B cell (primary cell): ENCODE results near the gene PCK1. TPM values are rescaled to one million over a fixed set of nuclear protein-coding genes. Genes with fewer than 3 reads are reported as not detected.

ENCODE experiments used
- ATAC-seq: fragments of 200-7000 bp; cut with Tn5 transposase; one replicate; pipeline ENCODE4 v1.10.0; 2021; ENCODE audit warnings: low read depth, mild to moderate bottlenecking, moderate number of reproducible peaks, moderate library complexity
- CTCF ChIA-PET: fragments of 350-600 bp; sonication (Branson Sonifier 250); formaldehyde crosslinking; loops from one replicate; lab custom pipeline; 2021; ENCODE audit warnings: antibody characterized with exemption, inconsistent platforms; lab: Charles Lee
- POLR2A ChIA-PET: fragments of 350-600 bp; sonication (Branson Sonifier 250); formaldehyde crosslinking; loops from one replicate; lab custom pipeline; 2021; ENCODE audit warnings: antibody characterized with exemption; lab: Charles Lee
- DNase-seq: peaks from one replicate; pipeline ENCODE4 v3.0.0; 2013
- H2AFZ ChIP-seq: 2 replicates; pipeline ENCODE4 v1.6.1; 2012; ENCODE audit warnings: mild to moderate bottlenecking, low read depth, low read length; ENCODE audit not compliant: insufficient read depth, poor library complexity, severe bottlenecking
- H3K27ac ChIP-seq, 2 donors: 1 replicate in 1 of 2; 2 replicates in 1 of 2; pipeline ENCODE4 v1.5.1; 2012 to 2013; ENCODE audit warnings: low read length in 2 of 2, mild to moderate bottlenecking in 2 of 2, moderate library complexity in 1 of 2
- H3K27me3 ChIP-seq, 4 experiments: fragments of 200-600 bp in 1 of 4; sonication (generic) in 1 of 4; replicated peaks in 1 of 4; 1 replicate in 2 of 4; 2 replicates in 2 of 4; pipeline versions ENCODE4 v1.6.1 to v1.7.0; 2013 to 2016; ENCODE audit warnings: low read length in 3 of 4, mild to moderate bottlenecking in 2 of 4, mixed read lengths in 1 of 4, moderate library complexity in 1 of 4; ENCODE audit not compliant: insufficient read depth in 4 of 4, control insufficient read depth in 3 of 4; ENCODE audit errors: control extremely low read depth in 1 of 4
- H3K36me3 ChIP-seq, 2 experiments: replicated peaks in 1 of 2; 1 replicate in 1 of 2; 2 replicates in 1 of 2; pipeline versions ENCODE4 v1.6.1 to v1.7.1; 2013; ENCODE audit warnings: low read length in 1 of 2; ENCODE audit not compliant: insufficient read depth in 2 of 2, control insufficient read depth in 1 of 2; ENCODE audit errors: control extremely low read depth in 1 of 2, extremely low read depth in 1 of 2
- H3K4me1 ChIP-seq, 2 donors: fragments of 200-600 bp in 1 of 2; sonication (generic) in 1 of 2; 1 replicate in 1 of 2; 2 replicates in 1 of 2; pipeline versions ENCODE4 v1.5.1 to v1.6.1; 2013 to 2017; ENCODE audit warnings: low read length in 2 of 2; ENCODE audit not compliant: control insufficient read depth in 2 of 2, insufficient read depth in 2 of 2
- H3K4me2 ChIP-seq: replicated peaks from 2 replicates; pipeline ENCODE3; 2012; ENCODE audit warnings: mild to moderate bottlenecking, low read depth, low read length; ENCODE audit not compliant: poor library complexity, severe bottlenecking
- H3K4me3 ChIP-seq, 5 experiments: fragments of 200-600 bp in 1 of 5; sonication (generic) in 1 of 5; 1 replicate in 3 of 5; 2 replicates in 2 of 5; pipeline versions ENCODE4 v1.5.1 to v1.7.0; 2011 to 2016; ENCODE audit warnings: low read length in 4 of 5, mild to moderate bottlenecking in 4 of 5, low read depth in 2 of 5, control low read depth in 1 of 5, moderate library complexity in 1 of 5; ENCODE audit not compliant: insufficient read depth in 1 of 5; ENCODE audit errors: control extremely low read depth in 1 of 5, extremely low read depth in 1 of 5
- H3K79me2 ChIP-seq: fragments of 200-600 bp; sonication (generic); one replicate; pipeline ENCODE4 v1.6.0; 2016; ENCODE audit warnings: low read length; ENCODE audit not compliant: control insufficient read depth, insufficient read depth
- H3K9ac ChIP-seq: fragments of 200-600 bp; sonication (generic); 2 replicates; pipeline ENCODE4 v1.6.1; 2017; ENCODE audit warnings: mild to moderate bottlenecking, low read length, moderate library complexity
- H3K9me3 ChIP-seq, 3 donors: one replicate each; pipeline versions ENCODE4 v1.6.1 to v1.7.1; 2013; ENCODE audit warnings: low read length in 2 of 3; ENCODE audit not compliant: control insufficient read depth in 2 of 3, insufficient read depth in 1 of 3; ENCODE audit errors: control extremely low read depth in 1 of 3
- H4K20me1 ChIP-seq: 2 replicates; pipeline ENCODE4 v1.6.0; 2012; ENCODE audit warnings: mild to moderate bottlenecking, low read length; ENCODE audit not compliant: insufficient read depth, control insufficient read depth, poor library complexity, severe bottlenecking
- H3K27ac Mint-ChIP-seq: one replicate; pipeline ENCODE4 v1.8.0; 2021; ENCODE audit warnings: mixed read lengths
- H3K27me3 Mint-ChIP-seq: one replicate; pipeline ENCODE4 v1.8.0; 2021; ENCODE audit warnings: mixed read lengths
- H3K4me1 Mint-ChIP-seq: one replicate; pipeline ENCODE4 v1.8.0; 2021; ENCODE audit warnings: mixed read lengths
- H3K4me3 Mint-ChIP-seq: one replicate; pipeline ENCODE4 v1.8.0; 2021; ENCODE audit warnings: mixed read lengths
- H3K9me3 Mint-ChIP-seq: one replicate; pipeline ENCODE4 v1.8.0; 2022; ENCODE audit warnings: mixed read lengths; ENCODE audit not compliant: insufficient read depth
- EZH2 ChIP-seq: IDR thresholded peaks from 2 replicates; pipeline ENCODE4 v1.6.1; 2012; ENCODE audit warnings: borderline replicate concordance, low read depth, mild to moderate bottlenecking, moderate library complexity, low read length; ENCODE audit not compliant: insufficient read depth, poor library complexity, severe bottlenecking
- WGBS: methylation state at CpG from one replicate; pipeline ENCODE4 v1.1.5; 2013; ENCODE audit warnings: missing lambda C conversion rate; ENCODE audit not compliant: insufficient coverage; 5-methylcytosine and 5-hydroxymethylcytosine counted together
- intact Hi-C: fragments of 100-400 bp; cut with micrococcal nuclease; formaldehyde crosslinking; loops from one replicate; pipeline ENCODE4 v1.10.0; 2022
- polyA plus RNA-seq: library from polyadenylated mRNA; depleted of rRNA; stranded (reverse); fragments of >200 nt; gene quantifications from 2 replicates; pipeline ENCODE4 v1.2.3, GENCODE V29; 2012
- total RNA-seq, 2 donors: library from RNA; stranded (reverse); fragments of 120-200 nt in 1 of 2; gene quantifications; 1 replicate in 1 of 2; 2 replicates in 1 of 2; pipeline versions ENCODE4 v1.2.3 to v1.2.4, GENCODE V29; 2013 to 2022
- TF ChIP-seq, protein P1 (sequence below): fragments of 200-600 bp; IDR thresholded peaks from one replicate; pipeline ENCODE4 v1.8.0; 2022; ENCODE audit warnings: antibody characterized with exemption, mild to moderate bottlenecking

Gene PCK1
- total and polyA plus RNA-seq, 2 donors (not counting 1 experiment from before 2014, with no cell fraction given), result not detected

GRCh38 chr20:57514273-57514751, 46.6 kb upstream of the PCK1 start:
- intact Hi-C loops, result loop anchor here (1.0 kb wide), 3 partner anchors 80 to 696 kb away; no protein-coding TSS in a partner anchor
- no peaks in the 10 kb centered on the region for H3K36me3 ChIP-seq
- ATAC-seq (peak; percentile 54), DNase-seq (peak; percentile 60)
- no peak overlapping the region for H2AFZ ChIP-seq
- 50% methylated on average over 17 of the region's 17 CpGs for WGBS
- no peaks in the 10 kb centered on the region for H3K79me2 ChIP-seq
- POLR2A ChIA-PET, result no interaction called here
- H3K4me2 ChIP-seq, result no peak overlapping the region
- H3K4me3 ChIP-seq, result no peak overlapping the region
- peaks cover 7% of the 10 kb centered on the region for H3K27me3 Mint-ChIP-seq
- no peaks in the 10 kb centered on the region for H3K4me1 Mint-ChIP-seq
- H4K20me1 ChIP-seq, result no peaks in the 10 kb centered on the region
- H3K9me3 ChIP-seq, result no peaks in the 10 kb centered on the region
- CTCF ChIA-PET, result interaction anchor here (0.9 to 3.2 kb wide), 6 partner anchors 11 to 697 kb away, joined by 3 to 14 read pairs (median 3); no protein-coding TSS in a partner anchor
- no peaks in the 10 kb centered on the region for H3K9me3 Mint-ChIP-seq
- TF ChIP-seq, protein P1, sequence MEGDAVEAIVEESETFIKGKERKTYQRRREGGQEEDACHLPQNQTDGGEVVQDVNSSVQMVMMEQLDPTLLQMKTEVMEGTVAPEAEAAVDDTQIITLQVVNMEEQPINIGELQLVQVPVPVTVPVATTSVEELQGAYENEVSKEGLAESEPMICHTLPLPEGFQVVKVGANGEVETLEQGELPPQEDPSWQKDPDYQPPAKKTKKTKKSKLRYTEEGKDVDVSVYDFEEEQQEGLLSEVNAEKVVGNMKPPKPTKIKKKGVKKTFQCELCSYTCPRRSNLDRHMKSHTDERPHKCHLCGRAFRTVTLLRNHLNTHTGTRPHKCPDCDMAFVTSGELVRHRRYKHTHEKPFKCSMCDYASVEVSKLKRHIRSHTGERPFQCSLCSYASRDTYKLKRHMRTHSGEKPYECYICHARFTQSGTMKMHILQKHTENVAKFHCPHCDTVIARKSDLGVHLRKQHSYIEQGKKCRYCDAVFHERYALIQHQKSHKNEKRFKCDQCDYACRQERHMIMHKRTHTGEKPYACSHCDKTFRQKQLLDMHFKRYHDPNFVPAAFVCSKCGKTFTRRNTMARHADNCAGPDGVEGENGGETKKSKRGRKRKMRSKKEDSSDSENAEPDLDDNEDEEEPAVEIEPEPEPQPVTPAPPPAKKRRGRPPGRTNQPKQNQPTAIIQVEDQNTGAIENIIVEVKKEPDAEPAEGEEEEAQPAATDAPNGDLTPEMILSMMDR, result peak; percentile 62
- no peak for TF ChIP-seq EZH2
- H3K27ac Mint-ChIP-seq, result no peak overlapping the region
- H3K27me3 ChIP-seq, result peaks cover 0 to 5% (median 0%) of the 10 kb centered on the region in 4 experiments
- no peak overlapping the region for H3K27ac ChIP-seq
- no peak overlapping the region for H3K4me3 Mint-ChIP-seq
- H3K4me1 ChIP-seq, result no peaks in the 10 kb centered on the region
- no peak overlapping the region for H3K9ac ChIP-seq

DNA sequence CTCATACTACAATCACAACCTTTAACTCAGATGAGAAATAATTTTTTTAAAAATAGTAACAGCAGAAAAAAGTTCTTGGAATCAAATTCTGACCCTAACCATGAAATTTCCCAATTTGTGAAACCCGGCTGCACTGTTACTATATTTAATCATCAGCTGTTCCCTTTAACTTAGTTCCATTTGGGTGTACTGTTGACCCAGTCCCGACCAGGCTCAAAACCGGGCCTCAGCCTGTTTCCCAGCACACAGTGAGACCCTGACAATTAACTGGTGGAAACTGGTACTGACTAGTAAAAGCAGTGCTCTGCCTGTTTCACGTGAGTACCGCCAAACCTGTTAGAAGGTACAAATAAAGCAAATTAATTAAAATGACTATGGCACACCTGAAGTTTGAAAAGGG, 43.0 kb upstream of the PCK1 start:
- 87% methylated on average over 4 of the region's 5 CpGs for WGBS
- Histone ChIP-seq H3K4me1 (no peaks in the 10 kb centered on the region), H3K36me3 (no peaks in the 10 kb centered on the region), H3K79me2 (no peaks in the 10 kb centered on the region), H3K27me3 (no peaks in the 10 kb centered on the region), H3K9ac (no peak overlapping the region), H4K20me1 (no peaks in the 10 kb centered on the region), H3K27ac (no peak overlapping the region), H3K4me3 (no peak overlapping the region), H3K9me3 (no peaks in the 10 kb centered on the region), H3K4me2 (no peak overlapping the region), H2AFZ (no peak overlapping the region)
- H3K27ac Mint-ChIP-seq, result no peak overlapping the region
- no peaks in the 10 kb centered on the region for H3K4me1 Mint-ChIP-seq
- ChIA-PET CTCF (no interaction called here), POLR2A (no interaction called here)
- no peaks in the 10 kb centered on the region for H3K9me3 Mint-ChIP-seq
- ATAC-seq (no peak), DNase-seq (no peak)
- no peak overlapping the region for H3K4me3 Mint-ChIP-seq
- peaks cover 7% of the 10 kb centered on the region for H3K27me3 Mint-ChIP-seq
- intact Hi-C loops, result no loop called here
- TF ChIP-seq, protein P1, result no peak
- no peak for TF ChIP-seq EZH2
